Left lung (tissue), 10 donors: ENCODE results near the gene KDM5A. TPM values are rescaled to one million over a fixed set of nuclear protein-coding genes. Genes with fewer than 3 reads are reported as not detected.

ENCODE experiments used
- ATAC-seq: fragments of 200-7000 bp; cut with Tn5 transposase; one replicate; pipeline ENCODE4 v1.9.1; 2020; ENCODE audit warnings: moderate library complexity
- DNase-seq, 4 donors: peaks; one replicate each; pipeline ENCODE4 v3.0.0-alpha.2; 2013 to 2020
- H3K27ac ChIP-seq, 2 donors: fragments of 200-600 bp; sonication (generic) in 1 of 2; one replicate each; pipeline versions ENCODE4 v1.5.0 to v1.8.0; 2020 to 2021
- H3K27me3 ChIP-seq, 2 donors: fragments of 200-600 bp; sonication (generic) in 1 of 2; one replicate each; pipeline versions ENCODE4 v1.5.0 to v1.8.0; 2020 to 2021
- H3K36me3 ChIP-seq, 2 donors: fragments of 200-600 bp; sonication (generic) in 1 of 2; one replicate each; pipeline versions ENCODE4 v1.5.0 to v1.8.0; 2020 to 2021
- H3K4me1 ChIP-seq, 2 donors: fragments of 200-600 bp; one replicate each; pipeline ENCODE4 v1.8.0; 2021
- H3K4me3 ChIP-seq, 2 donors: fragments of 200-600 bp; sonication (generic) in 1 of 2; one replicate each; pipeline versions ENCODE4 v1.5.0 to v1.8.0; 2020 to 2021; ENCODE audit warnings: mild to moderate bottlenecking in 1 of 2
- H3K9me3 ChIP-seq, 2 donors: fragments of 200-600 bp; sonication (generic) in 1 of 2; one replicate each; pipeline versions ENCODE4 v1.5.0 to v1.8.0; 2020 to 2021
- CTCF ChIP-seq, 2 donors: fragments of 200-600 bp; sonication (generic) in 1 of 2; IDR thresholded peaks; one replicate each; pipeline versions ENCODE4 v1.5.0 to v1.8.0; 2021; ENCODE audit warnings: antibody characterized with exemption in 2 of 2
- intact Hi-C, 2 donors: fragments of 100-400 bp; cut with DNase I; formaldehyde crosslinking; loops; one replicate each; pipeline versions ENCODE4 v1.11.2 to v1.14.2; 2022
- polyA plus RNA-seq, 6 donors: library from polyadenylated mRNA; unstranded; fragments of 120-200 nt; gene quantifications; one replicate each; pipeline ENCODE4 v1.2.1, GENCODE V29; 2013; ENCODE audit not compliant: insufficient read length in 6 of 6
- total RNA-seq, 2 donors: library from RNA; stranded (reverse); fragmentation: NEBNext Ultra II Directional; extraction: Animal tissue kit (Norgen Biotek cat#: 25700); gene quantifications; one replicate each; pipeline ENCODE4 v1.2.1, GENCODE V29; 2021
- donor health status: DM: no; HTN: yes; CAD: no.
- donor health status: DM: no; HTN: no; CAD: no.

The KDM5A gene
- total and polyA plus RNA-seq, 8 donors = 41.2 to 66.9 (median 51.5) TPM

DNA sequence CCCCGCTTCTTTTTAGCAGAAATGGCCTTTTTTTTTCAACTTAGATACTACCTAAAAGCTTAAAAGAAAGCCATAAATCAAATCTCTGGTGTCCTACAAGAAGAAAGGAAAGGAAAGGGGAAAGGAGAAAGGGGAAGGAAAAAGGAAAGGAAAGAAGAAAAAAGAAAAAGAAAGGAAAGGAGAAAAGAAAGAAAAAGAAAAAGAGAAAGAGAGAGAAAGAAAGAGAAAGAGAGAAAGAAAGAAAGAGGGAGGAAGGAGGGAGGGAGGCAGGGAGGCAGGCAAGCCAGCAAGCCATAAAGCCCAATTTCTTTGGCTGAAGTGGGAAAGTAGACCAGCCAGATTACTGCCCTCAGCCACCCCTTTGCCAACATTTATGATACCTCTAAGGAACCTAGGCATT is 94.0 kb downstream of the KDM5A start:
- intact Hi-C loops = no loop called here
- ATAC-seq = no peak
- H3K27me3 ChIP-seq = no peaks in the 10 kb centered on the region
- DNase-seq = no peak
- no peak overlapping the region for H3K4me3 ChIP-seq
- H3K4me1 ChIP-seq = no peaks in the 10 kb centered on the region
- H3K36me3 ChIP-seq = peaks cover 0 to 96% of the 10 kb centered on the region in 2 donors
- peaks cover 0 to 4% of the 10 kb centered on the region in 2 donors for H3K9me3 ChIP-seq
- TF ChIP-seq CTCF (IDR thresholded peaks at IDR 0.05) = no peak
- H3K27ac ChIP-seq = no peak overlapping the region

DNA sequence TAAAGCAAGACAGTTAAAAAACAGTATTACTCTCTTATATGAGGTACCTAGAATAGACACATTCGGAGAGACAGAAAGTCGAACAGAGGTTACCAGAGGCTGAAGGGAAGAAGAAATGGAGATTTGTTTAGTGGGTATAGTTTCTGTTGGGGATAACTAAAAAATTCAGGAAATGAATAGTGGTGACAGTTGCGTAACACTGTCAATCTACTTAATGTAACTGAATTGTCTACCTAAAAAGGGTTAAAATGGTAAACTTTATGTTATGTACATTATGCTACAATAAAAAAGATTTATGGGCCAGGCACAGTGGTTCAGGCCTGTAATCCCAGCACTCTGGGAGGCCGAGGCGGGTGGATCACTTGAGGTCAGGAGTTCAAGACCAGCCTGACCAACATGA is 95.9 kb downstream of the KDM5A start:
- no peaks in the 10 kb centered on the region for H3K4me1 ChIP-seq
- DNase-seq (no peak), ATAC-seq (no peak)
- H3K36me3 ChIP-seq = peaks cover 0 to 89% of the 10 kb centered on the region in 2 donors
- intact Hi-C loops = no loop called here
- H3K27ac ChIP-seq = no peak overlapping the region
- H3K4me3 ChIP-seq = no peak overlapping the region
- no peaks in the 10 kb centered on the region for H3K27me3 ChIP-seq
- TF ChIP-seq CTCF (IDR thresholded peaks at IDR 0.05) = no peak
- no peaks in the 10 kb centered on the region for H3K9me3 ChIP-seq

GRCh38 chr12:292186-292585 is 96.9 kb downstream of the KDM5A start:
- H3K27me3 ChIP-seq = no peaks in the 10 kb centered on the region
- no peak overlapping the region for H3K4me3 ChIP-seq
- TF ChIP-seq CTCF (IDR thresholded peaks at IDR 0.05) = no peak
- no peaks in the 10 kb centered on the region for H3K9me3 ChIP-seq
- ATAC-seq = no peak
- no peak for DNase-seq
- H3K27ac ChIP-seq = no peak overlapping the region
- intact Hi-C loops = no loop called here
- H3K36me3 ChIP-seq = peaks cover 0 to 80% of the 10 kb centered on the region in 2 donors
- no peaks in the 10 kb centered on the region for H3K4me1 ChIP-seq

DNA sequence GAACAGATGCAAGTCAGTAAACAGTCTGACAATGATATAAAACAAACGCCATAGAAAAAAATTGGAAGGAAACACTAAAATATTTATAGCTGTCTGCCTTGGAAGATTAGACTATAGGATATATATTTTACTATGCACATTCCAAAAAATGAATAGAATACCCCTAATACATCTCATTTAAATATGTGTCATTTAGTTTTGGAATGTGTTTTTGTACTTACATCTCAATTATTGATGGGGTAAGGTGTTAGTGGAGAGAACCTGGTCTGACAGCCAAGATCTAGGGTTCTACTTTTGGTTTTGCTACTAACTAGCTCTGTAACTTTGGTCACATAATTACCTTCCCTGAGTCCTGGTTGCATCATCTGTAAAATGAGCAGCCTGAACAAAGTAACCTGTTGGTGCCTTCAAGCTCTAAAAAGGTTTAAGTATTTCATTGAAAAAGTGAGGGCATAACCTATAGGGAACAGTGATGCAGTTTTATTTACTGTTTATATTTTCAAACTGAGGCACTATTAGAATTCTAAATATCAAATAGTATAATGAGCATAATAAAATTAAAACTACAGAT is 97.9 kb downstream of the KDM5A start:
- ATAC-seq = no peak
- Histone ChIP-seq H3K27ac (no peak overlapping the region), H3K27me3 (no peaks in the 10 kb centered on the region), H3K4me1 (peaks cover 0 to 5% of the 10 kb centered on the region in 2 donors), H3K4me3 (no peak overlapping the region), H3K36me3 (peaks cover 0 to 77% of the 10 kb centered on the region in 2 donors), H3K9me3 (no peaks in the 10 kb centered on the region)
- intact Hi-C loops = no loop called here
- no peak for DNase-seq
- TF ChIP-seq CTCF (IDR thresholded peaks at IDR 0.05) = no peak

DNA sequence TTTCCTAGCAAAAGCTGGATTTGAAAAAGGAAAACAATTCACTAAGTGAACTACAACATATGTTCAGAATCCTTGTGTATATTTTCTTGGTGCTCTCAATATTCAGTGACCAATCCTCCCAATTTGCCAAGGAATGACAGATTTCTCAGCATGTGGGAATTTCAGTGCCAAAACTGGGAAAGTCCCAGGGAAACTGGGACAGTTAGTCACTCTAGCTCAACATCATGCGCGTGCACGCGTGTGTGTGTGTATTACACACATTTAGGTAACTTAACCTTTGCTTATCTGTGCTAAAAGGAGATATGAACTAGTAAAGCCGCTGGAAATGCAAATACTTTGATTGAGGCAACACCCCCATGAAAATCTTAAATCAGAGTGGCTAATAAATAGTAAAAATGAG is 100.4 kb downstream of the KDM5A start:
- Histone ChIP-seq H3K36me3 (peaks cover 0 to 69% of the 10 kb centered on the region in 2 donors), H3K4me3 (no peak overlapping the region), H3K4me1 (peaks cover 0 to 5% of the 10 kb centered on the region in 2 donors), H3K27ac (no peak overlapping the region), H3K27me3 (no peaks in the 10 kb centered on the region), H3K9me3 (no peaks in the 10 kb centered on the region)
- DNase-seq (no peak), ATAC-seq (no peak)
- TF ChIP-seq CTCF (IDR thresholded peaks at IDR 0.05) = no peak
- intact Hi-C loops = no loop called here
